Ascending aorta (tissue), 2 donors: ENCODE data around the gene POLR3C. TPM values are rescaled to one million over a fixed set of nuclear protein-coding genes. Genes with fewer than 3 reads are reported as not detected.
A peak's percentile ranks its signal among the peaks of the same experiment; 100 is the strongest.

ENCODE experiments used
- DNase-seq, 2 donors: peaks; one replicate each; pipeline ENCODE4 v3.0.0-alpha.2; 2019; ENCODE audit warnings: low spot score in 2 of 2
- H3K27ac ChIP-seq, 2 donors: fragments of 200-600 bp; sonication (generic); one replicate each; pipeline ENCODE4 v1.5.1; 2016 to 2017; ENCODE audit warnings: mild to moderate bottlenecking in 1 of 2
- H3K27me3 ChIP-seq: fragments of 200-600 bp; sonication (generic); one replicate; pipeline ENCODE4 v1.5.1; 2017
- H3K36me3 ChIP-seq, 2 donors: fragments of 200-600 bp; sonication (generic); one replicate each; pipeline ENCODE4 v1.5.1; 2016
- H3K4me1 ChIP-seq, 2 donors: fragments of 200-600 bp; sonication (generic); one replicate each; pipeline ENCODE4 v1.5.1; 2016 to 2017; ENCODE audit warnings: mild to moderate bottlenecking in 1 of 2
- H3K4me3 ChIP-seq, 2 donors: fragments of 200-600 bp; sonication (generic); one replicate each; pipeline ENCODE4 v1.5.1; 2016 to 2017; ENCODE audit warnings: mild to moderate bottlenecking in 1 of 2
- H3K9me3 ChIP-seq, 2 donors: fragments of 200-600 bp; sonication (generic); one replicate each; pipeline ENCODE4 v1.5.1; 2016
- CTCF ChIP-seq, 3 experiments: fragments of 200-600 bp in 2 of 3; fragments of 450-650 bp in 1 of 3; sonication (generic) in 2 of 3; IDR thresholded peaks; one replicate each; pipeline ENCODE4 v1.5.1; 2016 to 2019; ENCODE audit warnings: antibody characterized with exemption in 3 of 3, mild to moderate bottlenecking in 1 of 3, moderate library complexity in 1 of 3
- intact Hi-C: fragments of 100-400 bp; cut with DNase I; formaldehyde crosslinking; loops from one replicate; pipeline ENCODE4 v1.15.1; 2023
- total RNA-seq: library from RNA; depleted of rRNA; stranded (reverse); fragments of >200 nt; gene quantifications from one replicate; pipeline ENCODE4 v1.1.0, GENCODE V29; 2016

POLR3C gene
- total RNA-seq, 1 donor from 2014 or later = 18.9 TPM

GRCh38 chr1:145845144-145845513, 21.1 kb downstream of the POLR3C start:
- Histone ChIP-seq H3K27ac (peak overlapping the region; percentile 73 to 78), H3K9me3 (no peaks in the 10 kb centered on the region), H3K4me3 (peak overlapping the region; percentile 51 to 65), H3K27me3 (no peaks in the 10 kb centered on the region), H3K4me1 (peaks cover 0 to 18% of the 10 kb centered on the region in 2 donors), H3K36me3 (peaks cover 21 to 51% of the 10 kb centered on the region in 2 donors)
- no peak for TF ChIP-seq CTCF (IDR thresholded peaks at IDR 0.05)
- no peak for DNase-seq
- intact Hi-C loops = loop anchor here (1.0 kb wide), 2 partner anchors 14 to 168 kb away; partner anchors contain the start of gene PIAS3

- H3K9me3 ChIP-seq = no peaks in the 10 kb centered on the region
- intact Hi-C loops = loop anchor here (1.0 to 2.0 kb wide), 3 partner anchors 14 to 168 kb away; partner anchors contain the start of genes ITGA10 and PIAS3
- H3K4me1 ChIP-seq = peaks cover 0 to 21% of the 10 kb centered on the region in 2 donors
- peak; percentile 88 to 98 (median 94) for TF ChIP-seq CTCF (IDR thresholded peaks at IDR 0.05)
- peak; percentile 17 to 88 for DNase-seq
- H3K27ac ChIP-seq = peak within 1 kb of the TSS; percentile 73 to 78
- no peaks in the 10 kb centered on the region for H3K27me3 ChIP-seq
- H3K4me3 ChIP-seq = peak within 1 kb of the TSS; percentile 51 to 65
- peaks cover 21 to 50% of the 10 kb centered on the region in 2 donors for H3K36me3 ChIP-seq
Observed at GRCh38 chr1:145845514-145846161, 21.6 kb downstream of the POLR3C start, which contains the start of gene NUDT17. NUDT17 (plus strand) TSS chr1:145845630; CDS start chr1:145845641, 11 bp downstream.

- intact Hi-C loops = loop anchor here (2.0 kb wide), 1 partner anchor 65 kb away; the partner anchor contains the start of gene ITGA10
- peaks cover 21 to 51% of the 10 kb centered on the region in 2 donors for H3K36me3 ChIP-seq
Observed at GRCh38 chr1:145846201-145846612, 22.2 kb downstream of the POLR3C start.

GRCh38 chr1:145847827-145848226, 23.8 kb downstream of the POLR3C start:
- H3K27me3 ChIP-seq = no peaks in the 10 kb centered on the region
- intact Hi-C loops = loop anchor here (2.0 kb wide), 1 partner anchor 63 kb away; the partner anchor contains the start of gene ITGA10
- no peak for TF ChIP-seq CTCF (IDR thresholded peaks at IDR 0.05)
- H3K4me1 ChIP-seq = peaks cover 0 to 21% of the 10 kb centered on the region in 2 donors
- no peaks in the 10 kb centered on the region for H3K9me3 ChIP-seq
- peak overlapping the region; percentile 72 to 89 for H3K27ac ChIP-seq
- H3K4me3 ChIP-seq = no peak overlapping the region
- peaks cover 26 to 52% of the 10 kb centered on the region in 2 donors for H3K36me3 ChIP-seq
- no peak for DNase-seq

More at GRCh38 chr1:145846201-145846612, 22.2 kb downstream of the POLR3C start:
- H3K9me3 ChIP-seq = no peaks in the 10 kb centered on the region
- no peak for DNase-seq
- peak overlapping the region in 1 of 2 donors; percentile 65 for H3K4me3 ChIP-seq
- no peaks in the 10 kb centered on the region for H3K27me3 ChIP-seq
- peak overlapping the region; percentile 73 to 78 for H3K27ac ChIP-seq
- peaks cover 0 to 21% of the 10 kb centered on the region in 2 donors for H3K4me1 ChIP-seq
- peak; percentile 56 to 61 (median 59) for TF ChIP-seq CTCF (IDR thresholded peaks at IDR 0.05)

GRCh38 chr1:145849356-145850160, 25.6 kb downstream of the POLR3C start:
- Histone ChIP-seq H3K36me3 (peaks cover 43 to 65% of the 10 kb centered on the region in 2 donors), H3K27ac (peak overlapping the region; percentile 72 to 89), H3K4me3 (no peak overlapping the region), H3K27me3 (no peaks in the 10 kb centered on the region), H3K4me1 (peaks cover 0 to 21% of the 10 kb centered on the region in 2 donors), H3K9me3 (no peaks in the 10 kb centered on the region)
- TF ChIP-seq CTCF (IDR thresholded peaks at IDR 0.05) = peak in 1 of 3 experiments; percentile 29
- intact Hi-C loops = no loop called here
- DNase-seq = no peak
